Testis (tissue), 3 donors: ENCODE data around the gene CSF3R. TPM values are rescaled to one million over a fixed set of nuclear protein-coding genes. Genes with fewer than 3 reads are reported as not detected.

Experiments
- DNase-seq: peaks from one replicate; pipeline ENCODE4 v3.0.0-alpha.2; 2019
- H3K27ac ChIP-seq, 2 donors: fragments of 200-600 bp; sonication (generic); one replicate each; pipeline ENCODE4 v1.5.1; 2019
- H3K27me3 ChIP-seq: fragments of 200-600 bp; sonication (generic); one replicate; pipeline ENCODE4 v1.5.1; 2019
- H3K36me3 ChIP-seq: fragments of 200-600 bp; sonication (generic); one replicate; pipeline ENCODE4 v1.5.1; 2017; ENCODE audit warnings: low read depth; ENCODE audit errors: missing control alignments
- H3K4me1 ChIP-seq: fragments of 200-600 bp; sonication (generic); one replicate; pipeline ENCODE4 v1.5.1; 2019
- H3K4me3 ChIP-seq, 2 donors: fragments of 200-600 bp; sonication (generic); one replicate each; pipeline ENCODE4 v1.5.1; 2017 to 2019
- H3K9me3 ChIP-seq: fragments of 200-600 bp; sonication (generic); one replicate; pipeline ENCODE4 v1.5.1; 2017
- POLR2A ChIP-seq: fragments of 450-650 bp; IDR thresholded peaks from one replicate; pipeline ENCODE4 v1.6.1; 2017; ENCODE audit warnings: antibody characterized with exemption, mild to moderate bottlenecking, moderate library complexity
- WGBS, 2 donors: methylation state at CpG; one replicate each; pipeline ENCODE4 v1.1.5; 2018; 5-methylcytosine and 5-hydroxymethylcytosine counted together
- intact Hi-C: fragments of 100-400 bp; cut with DNase I; formaldehyde crosslinking; loops from one replicate; pipeline ENCODE4 v1.15.1; 2023; ENCODE audit warnings: low total_unique reads
- polyA plus RNA-seq: library from polyadenylated mRNA; stranded (reverse); fragments of 350-450 nt; fragmentation: Illumina TruSeq; extraction: RNeasy Lipid Tissue Mini Kit (QIAGEN cat#74804); gene quantifications from one replicate; pipeline ENCODE4 v1.2.3, GENCODE V29; 2014; ENCODE audit warnings: low read depth, low replicate concordance; ENCODE audit not compliant: insufficient read depth
- total RNA-seq, 2 donors: library from RNA; depleted of rRNA; stranded (reverse); fragments of >200 nt; gene quantifications; one replicate each; pipeline ENCODE4 v1.2.3, GENCODE V29; 2016
- TF ChIP-seq, protein P1 (sequence below), 3 experiments: fragments of 450-650 bp in 2 of 3; fragments of 200-600 bp in 1 of 3; sonication (generic) in 1 of 3; IDR thresholded peaks; one replicate each; pipeline ENCODE4 v1.5.1; 2016 to 2019; ENCODE audit warnings: antibody characterized with exemption in 3 of 3, mild to moderate bottlenecking in 2 of 3, moderate library complexity in 1 of 3

Gene CSF3R
- total and polyA plus RNA-seq, 3 donors from 2014 or later, result 2.0 to 4.9 (median 3.8) TPM

DNA sequence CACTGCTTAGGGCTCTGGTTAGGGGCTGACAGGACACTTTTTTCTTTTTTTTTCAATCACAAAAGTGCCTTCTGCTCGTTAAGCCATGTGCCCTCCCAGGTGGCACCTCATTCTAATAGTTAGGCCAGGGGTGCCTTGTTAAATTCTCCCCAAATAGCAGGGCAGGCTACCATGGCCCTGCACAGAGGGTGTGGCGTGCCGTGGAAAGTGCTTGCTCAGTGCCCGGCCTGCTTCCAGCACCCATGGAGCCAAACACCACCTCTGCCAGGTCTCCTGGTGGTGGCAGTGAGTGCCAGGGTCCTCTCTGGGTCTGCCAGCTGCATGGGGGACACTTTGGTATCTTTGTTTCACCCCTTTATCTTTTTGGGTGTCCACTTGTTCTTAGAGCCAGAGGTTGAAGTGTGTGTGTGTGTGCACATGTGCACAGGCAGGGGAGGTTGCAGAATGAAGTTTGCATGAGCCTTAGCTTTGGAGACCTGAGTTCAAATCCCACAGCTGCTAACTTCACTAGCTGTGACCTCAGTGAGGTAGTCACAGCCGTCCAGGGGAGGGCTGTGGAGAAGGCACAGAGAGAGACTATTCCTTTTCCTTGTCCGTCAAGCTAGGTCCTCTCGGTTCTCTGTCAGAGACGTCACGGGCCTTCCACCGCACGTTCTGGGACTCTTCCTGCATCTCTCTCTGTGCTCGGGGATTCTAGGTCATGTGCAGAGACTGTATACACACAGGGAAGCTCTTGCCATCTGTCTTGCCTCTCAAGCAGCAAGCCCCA is 39.9 kb upstream of the CSF3R start:
- TF ChIP-seq, protein P1, sequence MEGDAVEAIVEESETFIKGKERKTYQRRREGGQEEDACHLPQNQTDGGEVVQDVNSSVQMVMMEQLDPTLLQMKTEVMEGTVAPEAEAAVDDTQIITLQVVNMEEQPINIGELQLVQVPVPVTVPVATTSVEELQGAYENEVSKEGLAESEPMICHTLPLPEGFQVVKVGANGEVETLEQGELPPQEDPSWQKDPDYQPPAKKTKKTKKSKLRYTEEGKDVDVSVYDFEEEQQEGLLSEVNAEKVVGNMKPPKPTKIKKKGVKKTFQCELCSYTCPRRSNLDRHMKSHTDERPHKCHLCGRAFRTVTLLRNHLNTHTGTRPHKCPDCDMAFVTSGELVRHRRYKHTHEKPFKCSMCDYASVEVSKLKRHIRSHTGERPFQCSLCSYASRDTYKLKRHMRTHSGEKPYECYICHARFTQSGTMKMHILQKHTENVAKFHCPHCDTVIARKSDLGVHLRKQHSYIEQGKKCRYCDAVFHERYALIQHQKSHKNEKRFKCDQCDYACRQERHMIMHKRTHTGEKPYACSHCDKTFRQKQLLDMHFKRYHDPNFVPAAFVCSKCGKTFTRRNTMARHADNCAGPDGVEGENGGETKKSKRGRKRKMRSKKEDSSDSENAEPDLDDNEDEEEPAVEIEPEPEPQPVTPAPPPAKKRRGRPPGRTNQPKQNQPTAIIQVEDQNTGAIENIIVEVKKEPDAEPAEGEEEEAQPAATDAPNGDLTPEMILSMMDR (IDR thresholded peaks at IDR 0.05), result no peak
- no peak for TF ChIP-seq POLR2A
- H3K4me3 ChIP-seq, result no peak overlapping the region
- WGBS, 2 donors, result 91 to 94% methylated on average over 11 to 12 of the region's 12 CpGs
- no peaks in the 10 kb centered on the region for H3K4me1 ChIP-seq
- H3K9me3 ChIP-seq, result no peaks in the 10 kb centered on the region
- intact Hi-C loops, result no loop called here
- H3K36me3 ChIP-seq, result no peaks in the 10 kb centered on the region
- H3K27me3 ChIP-seq, result no peaks in the 10 kb centered on the region
- DNase-seq, result no peak
- H3K27ac ChIP-seq, result no peak overlapping the region

- TF ChIP-seq, protein P1 (IDR thresholded peaks at IDR 0.05), result no peak
- Histone ChIP-seq H3K36me3 (no peaks in the 10 kb centered on the region), H3K27ac (no peak overlapping the region), H3K27me3 (no peaks in the 10 kb centered on the region), H3K4me1 (no peaks in the 10 kb centered on the region), H3K9me3 (no peaks in the 10 kb centered on the region), H3K4me3 (no peak overlapping the region)
- intact Hi-C loops, result no loop called here
- no peak for DNase-seq
- WGBS, 2 donors, result 88 to 92% methylated on average over 3 to 8 of the region's 8 CpGs
Measured at GRCh38 chr1:36522021-36522420, 39.3 kb upstream of the CSF3R start.

DNA sequence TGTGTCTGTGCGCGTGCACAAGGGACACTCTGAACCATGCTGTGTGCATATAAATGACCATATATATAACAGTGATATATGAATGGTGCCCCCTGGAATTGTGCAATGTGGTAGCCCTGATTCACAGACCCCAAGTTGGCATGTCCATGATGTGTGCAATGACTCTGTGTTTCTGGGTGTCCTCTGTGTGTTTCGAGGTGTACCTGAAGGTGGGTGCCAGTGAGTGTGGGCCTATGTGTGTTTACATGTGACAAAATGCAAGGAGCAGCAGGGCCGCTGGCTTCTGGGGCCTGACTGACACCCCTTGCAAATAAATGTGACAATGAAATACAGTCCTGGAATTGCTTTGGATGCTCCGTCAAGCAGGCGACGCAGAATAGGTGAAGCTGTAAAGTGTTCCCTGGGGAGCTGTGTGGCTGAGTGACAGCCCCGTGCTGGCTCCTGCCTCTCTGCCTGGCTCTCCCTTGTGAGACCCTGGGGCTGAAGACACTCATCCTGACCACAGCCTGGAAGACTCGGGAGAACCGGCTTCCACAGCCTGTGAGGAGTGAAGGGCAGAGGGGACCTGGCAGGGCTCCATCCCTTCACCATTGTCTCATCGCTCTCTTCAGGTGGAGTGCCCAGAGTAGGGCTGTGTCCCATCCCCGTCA is 38.2 kb upstream of the CSF3R start:
- no peak for DNase-seq

GRCh38 chr1:36520056-36520455 is 37.3 kb upstream of the CSF3R start:
- Histone ChIP-seq H3K27me3 (no peaks in the 10 kb centered on the region), H3K27ac (no peak overlapping the region), H3K36me3 (no peaks in the 10 kb centered on the region), H3K4me1 (no peaks in the 10 kb centered on the region), H3K9me3 (no peaks in the 10 kb centered on the region), H3K4me3 (no peak overlapping the region)
- TF ChIP-seq POLR2A, result no peak
- DNase-seq, result no peak
- intact Hi-C loops, result no loop called here
- WGBS, 2 donors, result 85 to 89% methylated on average over 8 of the region's 8 CpGs

More for the DNA sequence above, 38.2 kb upstream of the CSF3R start:
- Histone ChIP-seq H3K36me3 (no peaks in the 10 kb centered on the region), H3K4me1 (no peaks in the 10 kb centered on the region), H3K27me3 (no peaks in the 10 kb centered on the region), H3K9me3 (no peaks in the 10 kb centered on the region), H3K27ac (no peak overlapping the region), H3K4me3 (no peak overlapping the region)
- TF ChIP-seq POLR2A, result no peak
- TF ChIP-seq, protein P1 (IDR thresholded peaks at IDR 0.05), result no peak
- intact Hi-C loops, result no loop called here
- WGBS, 2 donors, result 69 to 76% methylated on average over 10 to 12 of the region's 12 CpGs

- TF ChIP-seq, protein P1 (IDR thresholded peaks at IDR 0.05), result no peak
- no peak for TF ChIP-seq POLR2A
- Histone ChIP-seq H3K4me1 (no peaks in the 10 kb centered on the region), H3K36me3 (no peaks in the 10 kb centered on the region), H3K4me3 (no peak overlapping the region), H3K27ac (no peak overlapping the region), H3K27me3 (no peaks in the 10 kb centered on the region), H3K9me3 (no peaks in the 10 kb centered on the region)
- intact Hi-C loops, result no loop called here
- DNase-seq, result no peak
- 70 to 73% methylated on average over 14 to 16 of the region's 16 CpGs for WGBS, 2 donors
Measured at GRCh38 chr1:36517011-36517771, 34.5 kb upstream of the CSF3R start.
